GM23248 (cell line): ENCODE results near the gene KRTAP5-6. TPM values are rescaled to one million over a fixed set of nuclear protein-coding genes. Genes with fewer than 3 reads are reported as not detected.

ENCODE experiments used
- DNase-seq: peaks from one replicate; pipeline ENCODE4 v3.0.0-alpha.2; 2015
- H2AFZ ChIP-seq: fragments of 200-600 bp; sonication (generic); 2 replicates; pipeline ENCODE4 v1.6.1; 2016; ENCODE audit warnings: antibody characterized with exemption
- H3F3A ChIP-seq: fragments of 200-600 bp; sonication (generic); 2 replicates; pipeline ENCODE4 v1.6.1; 2016; ENCODE audit warnings: mild to moderate bottlenecking, antibody characterized with exemption, mixed run types; ENCODE audit not compliant: insufficient read depth
- H3K27ac ChIP-seq: fragments of 200-600 bp; sonication (generic); 2 replicates; pipeline ENCODE4 v1.5.1; 2016; ENCODE audit warnings: mild to moderate bottlenecking
- H3K27me3 ChIP-seq: fragments of 200-600 bp; sonication (generic); replicated peaks from 2 replicates; pipeline ENCODE4 v1.6.1; 2016; ENCODE audit warnings: mild to moderate bottlenecking; ENCODE audit not compliant: insufficient read depth
- H3K36me3 ChIP-seq: fragments of 200-600 bp; sonication (generic); 2 replicates; pipeline ENCODE4 v1.6.1; 2016; ENCODE audit warnings: low read depth, mild to moderate bottlenecking
- H3K4me1 ChIP-seq: fragments of 200-600 bp; sonication (generic); 2 replicates; pipeline ENCODE4 v1.6.1; 2016; ENCODE audit warnings: mild to moderate bottlenecking; ENCODE audit not compliant: insufficient read depth
- H3K4me2 ChIP-seq: fragments of 200-600 bp; sonication (generic); one replicate; pipeline ENCODE4 v1.6.1; 2016; ENCODE audit warnings: mild to moderate bottlenecking; ENCODE audit not compliant: unreplicated experiment
- H3K4me3 ChIP-seq: fragments of 200-600 bp; sonication (generic); 2 replicates; pipeline ENCODE4 v1.5.1; 2016; ENCODE audit warnings: mild to moderate bottlenecking
- H3K79me2 ChIP-seq: fragments of 200-600 bp; sonication (generic); 2 replicates; pipeline ENCODE4 v1.6.1; 2016; ENCODE audit warnings: mild to moderate bottlenecking; ENCODE audit not compliant: insufficient read depth
- H3K9ac ChIP-seq: fragments of 200-600 bp; sonication (generic); 2 replicates; pipeline ENCODE4 v1.6.1; 2016; ENCODE audit warnings: mild to moderate bottlenecking
- H3K9me2 ChIP-seq: fragments of 200-600 bp; sonication (generic); 2 replicates; pipeline ENCODE4 v1.6.1; 2016; ENCODE audit warnings: mixed run types, mild to moderate bottlenecking, moderate library complexity; ENCODE audit not compliant: insufficient read depth
- H3K9me3 ChIP-seq: fragments of 200-600 bp; sonication (generic); one replicate; pipeline ENCODE4 v1.6.1; 2017; ENCODE audit warnings: low read depth
- H4K20me1 ChIP-seq: fragments of 200-600 bp; sonication (generic); 2 replicates; pipeline ENCODE4 v1.6.0; 2016; ENCODE audit not compliant: insufficient read depth
- EZH2 ChIP-seq: fragments of 200-600 bp; sonication (generic); IDR thresholded peaks from 2 replicates; pipeline ENCODE4 v1.6.1; 2018; ENCODE audit warnings: antibody characterized with exemption, mild to moderate bottlenecking; ENCODE audit not compliant: insufficient read depth, poor library complexity, severe bottlenecking
- EZH2phosphoT487 ChIP-seq: fragments of 200-600 bp; sonication (generic); IDR thresholded peaks from 2 replicates; pipeline ENCODE4 v1.6.1; 2018; ENCODE audit warnings: antibody characterized with exemption, moderate library complexity, mild to moderate bottlenecking, low read depth; ENCODE audit not compliant: insufficient read depth
- WGBS, 2 experiments: methylation state at CpG; one replicate each; pipeline ENCODE4 v1.1.6; 2015 to 2017; ENCODE audit warnings: low lambda C conversion rate in 2 of 2, low coverage in 1 of 2; ENCODE audit errors: missing lambda C conversion rate in 2 of 2; 5-methylcytosine and 5-hydroxymethylcytosine counted together
- in situ Hi-C: fragments of 300-500 bp; cut with MboI; formaldehyde crosslinking; loops from 2 replicates; pipeline ENCODE4 v1.15.0; 2020
- polyA plus RNA-seq: library from polyadenylated mRNA; unstranded; fragments of >200 nt; fragmentation: Nextera tagmentation; extraction: Ambion mirVana; gene quantifications from 2 replicates; pipeline ENCODE4 v1.2.1, GENCODE V29; 2016
- total RNA-seq: library from RNA; depleted of rRNA; stranded (reverse); fragments of >200 nt; shearing (Covaris generic); gene quantifications from 2 replicates; pipeline ENCODE4 v1.2.3, GENCODE V29; 2014

Gene KRTAP5-6
- total and polyA plus RNA-seq, 2 experiments from 2014 or later, result not detected

DNA sequence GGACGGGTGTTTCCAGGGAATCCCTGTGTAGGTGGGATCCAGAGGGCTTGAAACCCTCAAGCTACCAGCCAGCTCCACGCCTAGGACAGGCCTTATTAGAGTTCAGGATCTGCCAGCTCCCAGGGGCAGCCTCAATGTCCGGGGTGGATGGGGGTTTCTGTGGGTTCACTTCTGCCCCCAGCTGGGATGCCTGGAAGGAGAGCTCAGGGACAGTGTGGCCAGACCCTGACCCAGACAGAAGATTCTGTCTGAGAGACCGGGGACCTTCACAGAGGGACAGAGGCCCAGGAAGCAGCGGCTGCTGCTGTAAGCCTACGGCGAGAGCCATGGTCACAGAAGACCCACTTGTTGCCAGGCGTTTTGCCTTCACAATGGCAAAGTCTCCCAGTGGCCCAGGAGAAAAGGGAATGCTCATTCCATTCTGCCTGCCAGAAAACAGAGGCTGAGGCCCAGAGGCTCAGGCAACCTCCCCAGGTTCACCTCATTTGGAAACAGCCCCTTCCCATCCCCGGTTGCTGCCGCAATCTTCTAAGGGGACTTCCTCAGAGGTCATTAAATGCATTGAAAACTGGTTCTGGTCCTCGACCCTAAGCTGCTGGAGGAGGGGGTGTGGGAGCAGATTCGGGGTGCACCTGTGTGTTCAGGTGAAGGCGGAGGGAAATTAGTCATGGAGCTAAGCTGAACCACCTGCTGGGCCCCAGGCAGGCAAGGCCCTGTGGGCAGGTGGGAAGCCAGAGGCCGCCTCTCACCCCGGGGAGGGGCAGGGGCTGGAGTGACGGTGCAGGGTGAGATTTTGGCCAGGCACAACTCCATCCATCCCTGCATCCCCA is 4.9 kb upstream of the KRTAP5-6 start:
- Histone ChIP-seq H4K20me1 (no peaks in the 10 kb centered on the region), H3K9me2 (no peaks in the 10 kb centered on the region), H3K79me2 (no peaks in the 10 kb centered on the region), H3K9me3 (no peaks in the 10 kb centered on the region), H3F3A (no peaks in the 10 kb centered on the region), H3K9ac (no peak overlapping the region), H2AFZ (no peak overlapping the region), H3K27ac (no peak overlapping the region), H3K4me1 (no peaks in the 10 kb centered on the region), H3K4me2 (no peak overlapping the region), H3K4me3 (no peak overlapping the region), H3K36me3 (no peaks in the 10 kb centered on the region), H3K27me3 (peaks cover 17% of the 10 kb centered on the region)
- in situ Hi-C loops, result loop anchor here (10.0 kb wide), 1 partner anchor 123 kb away; no protein-coding TSS in a partner anchor
- no peak for TF ChIP-seq EZH2phosphoT487
- TF ChIP-seq EZH2, result no peak
- DNase-seq, result no peak
- WGBS, 2 experiments, result 45 to 54% methylated on average over 16 of the region's 16 CpGs

DNA sequence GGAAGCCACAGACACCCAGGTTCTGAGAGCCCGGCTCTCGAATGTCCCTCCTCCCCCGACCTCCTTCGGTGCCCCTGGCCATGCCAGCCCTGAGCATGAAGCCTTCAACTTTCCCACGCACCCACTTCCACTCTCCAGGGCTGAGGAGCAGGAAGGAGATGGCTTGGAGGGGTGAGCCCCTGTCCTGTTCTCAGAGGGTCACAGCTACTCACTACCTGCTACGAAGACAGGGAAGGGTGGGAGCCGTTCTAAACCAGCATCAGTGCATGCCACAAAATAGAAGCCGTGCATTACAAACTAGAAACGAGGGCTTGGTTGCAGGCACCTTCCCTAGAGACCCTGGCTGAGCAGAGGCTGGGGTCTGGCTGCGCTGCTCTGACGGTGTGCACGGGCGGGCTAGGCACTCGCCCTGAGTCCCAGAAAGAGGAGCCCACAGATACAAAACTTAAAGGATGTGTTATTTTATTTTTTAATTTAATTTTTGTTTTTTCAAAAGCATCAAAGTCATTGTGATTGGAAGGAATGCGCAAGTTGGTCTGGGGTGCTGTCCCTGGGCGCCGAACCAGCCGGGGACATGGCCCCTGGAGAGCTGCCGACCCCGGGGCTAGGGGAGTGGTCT is 4.2 kb upstream of the KRTAP5-6 start:
- H3K27me3 ChIP-seq, result peaks cover 21% of the 10 kb centered on the region

DNA sequence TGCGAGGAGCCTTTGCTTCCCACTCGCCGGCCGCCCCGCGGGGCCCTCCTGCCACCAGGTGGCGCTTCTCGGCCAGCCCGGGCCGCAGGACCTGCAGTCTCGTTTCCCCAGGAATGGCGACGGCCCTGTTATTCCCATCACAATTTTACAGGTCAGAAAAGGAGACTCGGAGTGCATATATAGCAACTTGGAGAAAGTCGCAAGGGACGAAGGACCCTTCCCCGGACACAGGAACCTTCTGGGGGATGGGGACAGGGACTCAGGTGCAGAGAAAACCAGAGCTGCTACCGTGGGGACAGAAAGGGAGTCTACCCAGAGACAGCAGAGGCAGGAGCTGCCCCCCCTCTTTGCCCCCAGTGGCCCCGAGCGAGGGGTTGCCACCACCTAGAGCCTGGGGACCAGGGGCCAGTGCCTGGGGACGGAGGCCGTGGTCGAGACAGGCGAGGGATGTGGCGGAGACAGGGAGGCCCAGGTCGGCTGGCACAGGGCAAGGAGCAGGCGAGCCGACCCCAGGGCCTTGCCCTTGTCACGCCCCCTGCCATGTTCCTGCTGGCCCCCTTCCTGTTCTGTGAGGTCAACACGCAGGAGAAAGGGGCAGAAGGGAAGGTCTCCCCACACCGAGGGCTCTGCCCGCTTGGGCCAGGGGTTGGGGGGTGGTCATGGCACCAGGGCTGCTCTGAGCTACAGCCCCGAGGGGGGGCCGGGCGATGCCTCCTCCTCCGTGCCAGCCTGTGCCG is 3.5 kb upstream of the KRTAP5-6 start:
- H3K27ac ChIP-seq, result no peak overlapping the region
- H3K9me2 ChIP-seq, result no peaks in the 10 kb centered on the region
- 19% methylated on average over 31 to 37 of the region's 37 CpGs for WGBS, 2 experiments
- peak overlapping the region; percentile 92 for H2AFZ ChIP-seq
- H3K79me2 ChIP-seq, result no peaks in the 10 kb centered on the region
- H3K4me2 ChIP-seq, result no peak overlapping the region
- H3K27me3 ChIP-seq, result peaks cover 25% of the 10 kb centered on the region
- H3K9me3 ChIP-seq, result no peaks in the 10 kb centered on the region
- H3F3A ChIP-seq, result no peaks in the 10 kb centered on the region
- no peak overlapping the region for H3K9ac ChIP-seq
- TF ChIP-seq EZH2phosphoT487, result no peak
- no peak for TF ChIP-seq EZH2
- H3K4me3 ChIP-seq, result peak overlapping the region; percentile 24; the same call in 1 of the 2 replicates
- in situ Hi-C loops, result loop anchor here (10.0 kb wide), 1 partner anchor 121 kb away; no protein-coding TSS in a partner anchor
- no peaks in the 10 kb centered on the region for H4K20me1 ChIP-seq
- no peaks in the 10 kb centered on the region for H3K4me1 ChIP-seq
- DNase-seq, result peak; percentile 76
- no peaks in the 10 kb centered on the region for H3K36me3 ChIP-seq

More for the DNA sequence above, 4.2 kb upstream of the KRTAP5-6 start:
- DNase-seq, result no peak
- Histone ChIP-seq H3K36me3 (no peaks in the 10 kb centered on the region), H3F3A (no peaks in the 10 kb centered on the region), H3K27ac (no peak overlapping the region), H3K4me1 (no peaks in the 10 kb centered on the region), H4K20me1 (no peaks in the 10 kb centered on the region), H3K9me3 (no peaks in the 10 kb centered on the region), H3K4me3 (no peak overlapping the region), H2AFZ (no peak overlapping the region; the same call in 1 of the 2 replicates), H3K4me2 (no peak overlapping the region), H3K9ac (no peak overlapping the region), H3K79me2 (no peaks in the 10 kb centered on the region), H3K9me2 (no peaks in the 10 kb centered on the region)
- WGBS, 2 experiments, result 31 to 35% methylated on average over 20 of the region's 20 CpGs
- in situ Hi-C loops, result loop anchor here (10.0 kb wide), 1 partner anchor 122 kb away; no protein-coding TSS in a partner anchor
- no peak for TF ChIP-seq EZH2phosphoT487
- no peak for TF ChIP-seq EZH2

DNA sequence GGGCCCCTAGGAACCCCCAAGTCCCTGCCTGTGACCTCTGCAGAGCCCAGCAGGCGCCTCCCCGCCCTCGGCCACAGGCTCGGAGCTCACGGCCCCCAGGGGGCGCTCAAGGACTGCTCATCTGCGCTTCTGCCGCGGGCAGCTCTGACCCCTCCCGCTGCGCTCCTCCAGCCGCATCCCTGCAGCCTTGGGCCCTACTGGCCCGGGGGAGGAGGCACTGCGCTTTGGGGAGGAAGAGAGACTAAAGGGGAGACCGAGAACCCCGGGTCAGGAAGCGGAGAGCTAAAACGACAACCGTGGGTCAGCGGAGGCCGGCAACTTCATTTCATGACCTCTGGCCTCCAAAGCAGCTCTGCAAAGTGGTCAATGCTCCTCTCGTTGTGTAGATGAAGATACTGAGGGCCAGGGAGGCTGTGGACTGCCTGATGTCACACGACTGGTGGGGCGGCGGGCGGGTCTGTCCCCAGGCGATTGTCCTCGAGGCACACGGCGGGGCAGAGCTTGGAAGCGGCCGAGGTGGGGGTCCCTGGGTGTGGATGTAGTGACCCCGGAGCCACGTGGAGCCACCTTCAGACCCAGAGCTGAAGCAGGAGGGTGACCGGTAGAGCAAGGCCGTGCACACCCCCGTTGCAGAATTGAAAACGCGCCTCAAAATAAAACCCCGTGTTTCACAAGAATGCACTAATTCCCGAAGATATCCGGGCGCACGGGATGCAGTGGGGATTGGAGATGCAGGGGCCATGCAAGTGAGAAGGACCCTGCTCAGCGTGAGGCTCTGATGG is 2.7 kb upstream of the KRTAP5-6 start:
- no peak overlapping the region for H3K27ac ChIP-seq
- peaks cover 25% of the 10 kb centered on the region for H3K27me3 ChIP-seq
- no peaks in the 10 kb centered on the region for H3K4me1 ChIP-seq
- no peak overlapping the region for H3K4me3 ChIP-seq
- peak; percentile 86 for DNase-seq
- peak overlapping the region; percentile 92 for H2AFZ ChIP-seq
- H4K20me1 ChIP-seq, result no peaks in the 10 kb centered on the region
- no peaks in the 10 kb centered on the region for H3K36me3 ChIP-seq
- H3K4me2 ChIP-seq, result no peak overlapping the region
- H3K9ac ChIP-seq, result no peak overlapping the region
- H3K9me3 ChIP-seq, result no peaks in the 10 kb centered on the region
- TF ChIP-seq EZH2phosphoT487 (no peak), EZH2 (no peak)
- 44 to 50% methylated on average over 33 to 45 of the region's 45 CpGs for WGBS, 2 experiments
- no peaks in the 10 kb centered on the region for H3K9me2 ChIP-seq
- in situ Hi-C loops, result loop anchor here (10.0 kb wide), 1 partner anchor 121 kb away; no protein-coding TSS in a partner anchor
- no peaks in the 10 kb centered on the region for H3K79me2 ChIP-seq
- H3F3A ChIP-seq, result no peaks in the 10 kb centered on the region
